ENCODE measurements around the gene ZNF439.
"Not testable (repeated sequence)": the region's sequence is repeated elsewhere in the genome, so short reads cannot be mapped to it uniquely, and the experiment has no call there.

DNA sequence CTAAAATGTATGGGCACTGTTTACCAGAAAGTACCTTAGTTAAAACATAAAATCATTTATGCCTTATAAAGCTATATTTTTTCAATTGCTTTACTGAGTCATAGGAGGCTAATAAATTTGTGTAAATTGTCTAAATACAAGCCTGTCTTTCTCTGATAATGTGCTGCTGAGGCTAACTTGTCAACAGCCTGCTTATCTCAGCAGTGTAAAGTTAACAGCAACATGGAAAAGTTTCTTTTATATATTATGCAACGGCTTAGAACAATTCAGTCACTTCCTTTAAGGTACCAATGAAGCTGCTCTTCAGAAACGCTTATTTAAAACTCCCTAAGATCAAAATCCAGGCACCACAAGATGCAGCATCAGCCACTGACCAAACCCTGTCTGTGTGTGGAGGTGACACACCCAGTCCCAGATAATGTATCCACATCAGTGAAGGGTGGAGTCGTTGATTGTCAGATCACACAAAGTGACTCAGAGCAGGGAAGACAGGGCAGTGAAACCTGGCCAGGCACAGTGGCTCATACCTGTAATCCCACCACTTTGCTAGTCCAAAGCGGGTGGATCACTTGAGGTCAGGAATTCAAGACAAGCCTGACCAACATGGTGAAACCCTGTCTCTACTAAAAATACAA, 66.0 kb downstream of the ZNF439 start:
- TF ChIP-seq, protein P1, sequence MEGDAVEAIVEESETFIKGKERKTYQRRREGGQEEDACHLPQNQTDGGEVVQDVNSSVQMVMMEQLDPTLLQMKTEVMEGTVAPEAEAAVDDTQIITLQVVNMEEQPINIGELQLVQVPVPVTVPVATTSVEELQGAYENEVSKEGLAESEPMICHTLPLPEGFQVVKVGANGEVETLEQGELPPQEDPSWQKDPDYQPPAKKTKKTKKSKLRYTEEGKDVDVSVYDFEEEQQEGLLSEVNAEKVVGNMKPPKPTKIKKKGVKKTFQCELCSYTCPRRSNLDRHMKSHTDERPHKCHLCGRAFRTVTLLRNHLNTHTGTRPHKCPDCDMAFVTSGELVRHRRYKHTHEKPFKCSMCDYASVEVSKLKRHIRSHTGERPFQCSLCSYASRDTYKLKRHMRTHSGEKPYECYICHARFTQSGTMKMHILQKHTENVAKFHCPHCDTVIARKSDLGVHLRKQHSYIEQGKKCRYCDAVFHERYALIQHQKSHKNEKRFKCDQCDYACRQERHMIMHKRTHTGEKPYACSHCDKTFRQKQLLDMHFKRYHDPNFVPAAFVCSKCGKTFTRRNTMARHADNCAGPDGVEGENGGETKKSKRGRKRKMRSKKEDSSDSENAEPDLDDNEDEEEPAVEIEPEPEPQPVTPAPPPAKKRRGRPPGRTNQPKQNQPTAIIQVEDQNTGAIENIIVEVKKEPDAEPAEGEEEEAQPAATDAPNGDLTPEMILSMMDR (IDR thresholded peaks at IDR 0.05): not testable (repeated sequence)
- TF ChIP-seq POLR2AphosphoS5, POLR2A, EP300 (IDR thresholded peaks at IDR 0.05): not testable (repeated sequence)

All from stomach (tissue), 4 donors.